NCI-H524 treated with DMSO at 0.1 percent for 48 hours (cell line): ENCODE measurements around the gene CREBBP.
"Not testable (repeated sequence)": the region's sequence is repeated elsewhere in the genome, so short reads cannot be mapped to it uniquely, and the experiment has no call there.

Experiments
- DNase-seq: peaks from one replicate; lab custom pipeline; 2025; lab: John Stamatoyannopoulos, UW

Gene CREBBP

DNA sequence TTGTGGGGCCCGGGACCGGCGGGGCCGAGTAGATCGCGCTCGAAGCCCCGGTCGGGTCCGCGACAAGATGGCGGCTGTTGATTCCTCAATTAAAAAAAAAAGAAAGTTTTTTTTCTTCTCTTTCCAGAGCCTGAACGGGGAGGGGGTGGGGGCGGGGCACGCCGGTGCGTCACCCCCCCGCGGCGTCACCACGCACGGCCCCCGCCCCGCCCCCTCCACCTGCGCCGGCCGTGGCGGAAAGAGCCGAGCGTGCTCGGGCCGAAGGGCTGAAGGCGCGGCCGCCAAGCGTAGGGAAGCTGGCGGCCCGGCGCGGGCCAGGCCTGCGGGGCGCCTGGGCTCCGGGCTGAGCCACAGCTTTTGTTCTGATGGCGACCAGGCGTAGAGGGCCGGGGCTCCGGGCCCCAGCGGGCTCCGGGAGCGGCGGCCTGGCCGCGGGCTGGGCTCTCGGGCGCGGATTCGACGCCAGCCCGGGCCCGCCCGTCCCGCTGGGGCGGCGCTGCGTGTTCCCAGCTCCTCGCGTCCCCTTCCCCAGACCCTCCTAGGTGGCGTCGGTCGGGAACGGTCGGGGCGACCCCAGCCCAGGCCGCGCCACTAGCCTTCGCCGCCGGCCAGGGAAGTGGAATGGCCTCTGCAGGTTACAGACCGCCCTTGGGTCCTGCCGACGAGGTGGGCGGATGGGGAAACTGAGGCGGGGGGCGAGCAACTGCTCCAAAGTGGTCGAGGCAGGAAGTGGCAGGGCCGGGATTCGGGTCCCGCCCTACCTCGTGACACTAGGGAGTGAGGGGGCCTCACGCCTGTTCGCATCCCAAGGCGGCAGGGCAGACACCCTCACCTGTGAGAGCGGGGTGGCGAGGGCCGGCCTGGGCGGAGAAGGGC is at the start of gene CREBBP:
Gene CREBBP, minus strand, starts transcription at position 91 of the 876 bp plus-strand sequence. CDS start 797 bp downstream, outside the sequence.
- DNase-seq, result no peak

DNA sequence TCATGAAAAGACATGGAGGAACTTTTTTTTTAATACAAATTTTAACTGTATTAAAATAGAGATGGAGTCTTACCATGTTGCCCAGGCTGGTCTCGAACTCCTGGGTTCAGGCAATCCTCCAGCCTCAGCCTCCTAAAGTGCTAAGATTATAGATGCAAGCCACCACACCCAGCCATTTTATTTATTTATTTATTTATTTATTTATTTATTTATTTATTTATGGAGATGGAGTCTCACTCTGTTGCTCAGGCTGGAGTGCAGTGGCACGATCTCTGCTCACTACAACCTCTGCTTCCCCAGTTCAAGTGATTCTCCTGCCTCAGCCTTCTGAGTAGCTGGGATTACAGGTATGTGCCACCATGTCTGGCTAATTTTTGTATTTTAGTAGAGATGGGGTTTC is 46.6 kb upstream of the CREBBP start:
- not testable (repeated sequence) for DNase-seq

DNA sequence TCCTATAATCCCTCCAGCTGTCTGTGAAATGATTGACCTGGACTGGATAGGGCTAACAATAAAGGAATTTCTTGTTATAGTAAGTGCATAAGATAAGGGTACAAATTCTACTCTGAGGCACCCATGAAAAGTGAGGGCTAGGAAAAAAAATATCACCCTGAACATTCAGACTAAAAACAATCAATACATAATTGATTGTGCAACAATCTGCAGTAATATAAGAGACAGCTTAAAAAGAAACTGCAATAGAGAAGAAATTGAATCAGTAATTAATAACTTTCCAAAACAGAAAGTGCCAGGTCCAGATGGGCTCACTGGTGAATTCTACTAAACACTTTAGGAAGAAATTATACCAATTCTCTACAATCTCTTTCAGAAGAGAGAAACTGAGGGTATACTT is 44.2 kb upstream of the CREBBP start:
- no peak for DNase-seq

DNA sequence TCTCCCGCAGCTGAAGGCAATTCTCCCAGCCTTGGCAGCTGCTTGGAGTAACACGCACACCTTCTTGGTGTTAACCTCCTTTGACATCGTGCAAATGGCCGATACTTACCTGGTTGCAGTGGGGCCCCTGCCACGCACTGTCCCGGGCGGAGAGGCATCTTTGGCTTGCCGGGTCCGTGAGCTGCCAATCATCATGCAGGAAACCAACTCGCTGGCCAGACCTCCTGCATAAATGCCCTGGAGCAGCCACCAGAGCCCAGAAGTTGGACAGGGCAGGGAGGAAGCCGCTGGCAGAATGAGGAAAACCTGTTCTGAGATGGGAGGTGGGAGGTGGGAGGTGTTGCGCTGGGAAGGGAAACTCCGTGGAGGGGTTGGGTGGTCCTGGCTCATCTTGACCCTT is 41.7 kb upstream of the CREBBP start:
- no peak for DNase-seq

DNA sequence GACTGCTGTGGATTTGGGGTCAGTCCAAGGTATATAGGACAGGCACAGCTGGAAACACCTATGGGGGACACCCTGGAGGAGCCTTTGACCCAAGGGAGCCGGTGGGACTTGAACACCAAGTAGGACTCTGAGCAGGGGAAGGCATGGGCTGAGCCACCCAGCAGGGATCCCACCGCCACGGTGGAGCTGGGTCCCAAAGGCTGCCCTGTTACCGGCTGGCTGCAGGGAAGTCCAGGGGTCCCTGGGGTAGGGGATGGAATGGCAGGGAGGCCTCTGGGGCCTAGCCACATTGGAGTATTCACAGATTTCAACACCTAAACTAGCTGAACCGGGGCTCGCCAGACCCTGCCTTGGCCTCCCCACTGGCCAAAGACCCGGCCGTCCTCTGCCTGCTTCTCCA is 39.7 kb upstream of the CREBBP start:
- DNase-seq, result no peak

DNA sequence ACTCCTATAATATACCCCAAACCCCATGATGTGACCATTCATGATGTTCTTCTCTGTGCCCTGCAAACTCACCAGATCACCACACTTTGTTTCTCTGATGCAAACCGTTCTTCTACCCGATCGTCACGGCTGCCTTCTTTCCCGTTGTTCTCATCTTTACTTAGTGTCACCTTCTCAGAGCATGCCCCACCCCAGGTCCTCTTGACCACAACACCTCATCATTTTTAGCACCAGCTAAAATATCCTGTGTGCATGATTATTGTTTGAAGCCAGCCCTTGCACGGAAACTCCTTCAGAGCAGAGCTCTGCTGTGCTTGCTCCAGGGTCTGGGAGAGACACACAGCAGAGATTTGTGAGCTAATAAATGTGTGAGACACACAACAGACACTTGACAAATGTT is 38.9 kb upstream of the CREBBP start:
- no peak for DNase-seq

DNA sequence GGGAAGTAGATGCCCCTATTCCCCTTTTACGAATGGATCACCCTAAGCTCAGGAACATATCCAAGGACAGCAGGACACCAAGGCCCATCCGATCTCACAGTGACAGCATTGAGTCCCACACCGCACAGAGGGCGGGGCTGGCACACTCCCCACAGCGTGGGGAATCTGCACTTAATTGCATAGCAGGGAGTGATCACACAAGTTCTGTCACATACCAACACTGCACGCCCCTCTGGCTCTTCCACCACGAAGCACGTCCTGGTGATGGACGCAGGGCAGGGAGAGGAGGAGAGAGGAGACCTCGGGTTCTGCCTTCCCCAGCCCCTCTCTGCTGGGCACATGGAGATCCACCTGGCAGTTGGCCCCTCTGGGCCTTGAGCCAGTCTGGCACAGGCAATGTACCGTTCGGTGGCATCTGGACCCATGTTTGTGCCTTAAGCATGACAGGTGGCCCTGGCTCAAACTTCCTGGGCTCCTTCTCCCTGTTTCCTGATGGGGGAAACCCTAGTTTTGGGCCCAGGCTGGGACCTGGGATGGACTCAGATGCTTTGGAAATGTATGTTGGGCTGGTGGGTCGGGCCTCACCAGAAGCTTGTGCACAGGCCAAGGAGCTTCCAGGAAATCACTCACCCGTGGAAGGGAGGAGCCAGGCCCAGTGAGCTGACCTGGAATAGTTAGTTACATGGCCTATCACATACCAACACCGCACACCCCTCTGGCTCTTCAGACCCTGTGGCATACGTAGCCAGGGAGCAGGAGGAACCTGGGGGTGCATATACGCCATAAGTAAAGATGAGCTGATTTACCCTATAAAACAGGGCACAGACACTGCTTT is 35.1 kb upstream of the CREBBP start:
- no peak for DNase-seq

DNA sequence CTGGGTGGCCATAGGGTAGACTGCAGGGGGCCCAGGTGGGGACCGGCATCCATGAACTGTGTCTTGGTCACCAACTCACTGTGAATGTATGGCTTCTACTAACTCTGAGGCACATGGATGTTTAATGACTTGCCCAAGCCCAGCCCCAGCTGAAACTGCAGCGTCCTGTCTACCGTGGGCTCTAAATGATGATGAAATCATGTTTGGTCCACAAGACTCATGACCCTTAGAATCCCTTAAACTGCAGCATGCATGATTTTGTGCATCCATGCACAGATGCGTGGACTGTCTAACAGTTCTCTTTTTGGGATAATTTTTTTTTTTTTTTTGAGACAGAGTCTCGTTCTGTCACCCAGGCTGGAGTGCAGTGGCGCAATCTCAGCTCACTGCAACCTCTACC is 32.4 kb upstream of the CREBBP start:
- DNase-seq, result no peak

DNA sequence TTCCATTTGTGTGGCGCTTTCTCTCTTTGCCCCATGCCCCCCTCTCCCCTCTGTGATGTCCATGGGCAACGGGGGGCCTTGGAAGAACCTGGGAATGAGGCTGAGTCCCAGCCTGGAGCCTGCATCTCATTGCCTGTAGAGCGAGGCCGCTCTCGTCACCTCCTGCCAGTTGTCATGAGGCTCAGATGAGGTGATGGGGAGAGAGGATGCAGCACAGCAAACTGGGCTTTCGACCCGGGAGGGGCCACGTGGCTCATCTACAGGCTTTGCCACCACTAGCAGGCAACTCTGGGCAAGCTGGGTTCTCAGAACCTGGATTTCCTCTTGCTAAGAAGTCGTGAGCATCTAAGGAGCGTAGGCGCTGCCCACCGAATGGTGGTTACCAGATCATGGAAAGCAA is 31.9 kb upstream of the CREBBP start:
- no peak for DNase-seq

DNA sequence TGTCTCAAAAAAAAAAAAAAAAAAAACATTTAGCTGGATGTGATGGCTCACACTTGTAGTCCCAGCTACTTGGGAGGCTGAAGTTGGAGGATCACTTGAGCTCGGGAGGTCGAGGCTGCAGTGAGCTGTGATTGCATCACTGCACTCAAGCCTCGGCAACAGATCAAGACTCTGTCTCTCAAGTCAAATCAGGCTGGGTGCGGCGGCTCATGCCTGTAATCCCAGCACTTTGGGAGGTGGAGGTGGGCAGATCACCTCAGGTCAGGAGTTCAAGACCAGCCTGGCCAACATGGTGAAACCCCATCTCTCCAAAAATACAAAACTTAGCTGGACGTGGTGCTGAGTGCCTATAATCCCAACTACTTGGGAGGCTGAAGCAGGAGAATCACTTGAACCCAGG is 31.2 kb upstream of the CREBBP start:
- DNase-seq, result not testable (repeated sequence)

DNA sequence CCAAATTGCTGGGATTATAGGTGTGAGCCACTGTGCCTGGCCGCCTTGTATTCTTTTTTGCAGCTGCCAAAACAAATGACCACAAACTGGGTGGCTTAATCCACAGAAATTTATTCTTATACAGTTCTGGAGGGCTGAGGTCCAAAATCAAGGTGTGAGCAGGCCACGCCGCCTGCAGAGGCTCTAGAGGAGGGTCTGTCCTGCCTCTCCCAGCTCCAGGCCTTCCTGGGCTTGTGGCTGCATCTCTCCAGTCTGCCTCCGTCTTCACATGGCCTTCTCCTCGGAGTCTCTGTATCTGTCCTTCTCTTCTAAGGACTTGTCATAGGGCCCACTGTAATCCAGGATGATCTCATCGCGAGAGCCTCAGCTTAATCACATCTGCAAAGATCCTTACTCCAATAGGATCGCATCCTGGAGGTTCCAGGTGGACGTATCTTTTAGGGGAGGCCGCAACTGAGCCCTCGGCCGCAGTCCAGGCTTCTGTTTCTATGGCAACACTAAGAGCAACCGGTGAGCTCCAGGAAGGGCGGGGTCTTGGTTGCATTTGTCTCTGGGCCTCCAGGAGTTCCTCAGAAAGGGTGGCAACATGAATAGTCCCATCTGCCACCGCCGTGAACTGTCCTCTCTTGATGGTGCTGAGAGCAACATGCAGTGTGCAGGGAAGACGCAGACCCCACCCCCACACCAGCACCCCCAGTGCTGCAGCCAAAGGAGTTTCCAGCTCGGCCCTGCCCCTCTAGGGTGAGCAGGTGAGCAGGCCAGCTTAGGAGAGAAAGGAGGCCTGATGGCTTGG is 29.5 kb upstream of the CREBBP start:
- no peak for DNase-seq

DNA sequence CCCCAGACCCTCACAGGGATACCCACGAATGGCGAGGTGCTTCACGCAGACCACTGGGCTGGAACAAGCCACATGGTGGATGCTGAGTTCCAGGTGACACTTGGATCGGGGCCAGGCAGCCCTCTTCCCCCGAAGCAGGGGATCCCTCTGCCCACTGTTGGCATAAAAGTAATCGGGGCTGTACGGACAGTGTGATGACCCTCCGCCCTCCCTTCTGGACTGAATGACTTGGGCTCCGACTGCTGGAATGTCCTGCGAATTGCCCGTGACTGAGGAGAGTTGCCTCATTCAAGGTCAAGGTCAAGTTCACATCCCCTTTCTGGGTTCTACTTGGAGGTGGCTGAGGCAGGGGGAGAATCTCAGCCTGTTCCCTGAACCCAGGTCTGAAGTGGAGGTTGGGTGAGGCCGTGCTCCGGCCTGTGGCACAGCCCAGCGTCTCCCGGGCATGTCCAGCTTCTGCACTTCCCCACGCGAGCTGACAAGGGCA is 28.5 kb upstream of the CREBBP start:
- DNase-seq, result no peak

DNA sequence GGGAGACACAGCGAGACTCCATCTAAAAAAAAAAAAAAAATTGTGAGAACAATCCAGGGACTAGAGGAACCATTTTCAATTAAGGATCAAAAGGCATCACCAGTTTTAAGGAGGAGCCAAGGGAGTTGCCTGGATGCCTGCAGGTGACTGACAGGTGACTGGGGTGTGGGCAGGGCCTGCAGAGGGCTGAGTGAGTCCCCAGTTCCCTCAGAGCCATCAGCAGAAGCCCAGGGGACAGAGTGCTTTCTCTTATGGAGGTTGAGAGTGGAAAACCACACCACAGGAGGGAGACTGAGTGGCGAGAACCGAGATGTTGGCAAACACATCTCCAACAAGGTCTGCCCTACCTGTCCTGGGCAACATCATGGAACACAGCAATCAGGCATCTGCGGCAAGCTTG is 27.1 kb upstream of the CREBBP start:
- DNase-seq, result no peak

DNA sequence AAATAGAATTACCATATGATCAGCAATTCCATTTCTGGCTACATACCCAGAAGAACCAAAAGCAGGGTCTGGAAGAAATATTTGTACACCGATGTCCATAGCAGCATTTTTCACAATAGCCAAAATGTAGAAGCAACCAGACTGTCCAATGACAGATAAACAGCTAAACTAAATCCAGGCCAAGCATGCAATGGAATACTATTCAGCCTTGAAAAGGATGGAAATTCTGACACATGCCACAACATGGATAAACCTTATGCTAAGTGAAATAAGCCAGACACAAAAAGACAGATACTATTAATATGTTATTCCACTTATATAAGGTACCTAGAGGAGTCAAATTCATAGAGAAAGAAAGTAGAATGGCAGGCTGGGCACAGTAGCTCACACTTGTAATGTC is 25.9 kb upstream of the CREBBP start:
- DNase-seq, result no peak

DNA sequence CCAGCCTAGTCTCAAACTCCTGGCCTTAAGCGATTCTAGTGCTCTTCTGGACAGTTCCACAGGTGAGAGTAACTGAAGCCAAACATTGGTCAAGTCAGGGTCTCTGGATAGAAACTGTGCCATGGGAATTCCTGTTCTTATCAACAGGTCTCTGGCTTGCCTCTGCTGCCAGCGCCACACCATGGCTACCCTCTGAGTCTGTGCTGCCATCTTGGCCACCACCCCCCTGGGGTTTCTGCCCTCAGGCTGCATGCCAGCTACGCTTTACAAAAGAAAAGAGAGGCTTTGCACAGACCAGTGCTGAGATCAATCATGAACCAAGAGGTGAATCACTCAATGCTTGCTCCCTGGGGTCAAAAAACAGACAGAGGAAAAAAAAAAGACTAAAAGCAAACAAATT is 24.4 kb upstream of the CREBBP start:
- DNase-seq, result no peak

DNA sequence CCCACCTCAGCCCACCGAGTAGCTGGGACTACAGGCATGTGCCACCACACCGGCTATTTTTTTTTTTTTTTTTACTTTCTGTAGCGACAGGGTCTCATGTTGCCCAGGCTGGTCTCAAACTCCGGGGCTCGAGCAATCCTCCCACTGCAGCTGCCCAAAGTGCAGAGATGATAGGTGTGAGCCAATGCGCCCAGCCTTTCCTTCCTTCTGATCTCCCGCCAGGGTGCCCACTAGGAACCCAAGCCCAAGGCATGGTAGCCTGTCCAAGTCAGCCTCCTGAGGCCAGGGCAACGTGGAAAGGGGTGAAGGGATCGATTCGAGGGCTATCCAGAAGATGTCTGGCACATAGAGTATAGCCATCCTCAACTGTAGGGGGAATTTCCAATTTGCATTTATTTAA is 9.6 kb upstream of the CREBBP start:
- no peak for DNase-seq

DNA sequence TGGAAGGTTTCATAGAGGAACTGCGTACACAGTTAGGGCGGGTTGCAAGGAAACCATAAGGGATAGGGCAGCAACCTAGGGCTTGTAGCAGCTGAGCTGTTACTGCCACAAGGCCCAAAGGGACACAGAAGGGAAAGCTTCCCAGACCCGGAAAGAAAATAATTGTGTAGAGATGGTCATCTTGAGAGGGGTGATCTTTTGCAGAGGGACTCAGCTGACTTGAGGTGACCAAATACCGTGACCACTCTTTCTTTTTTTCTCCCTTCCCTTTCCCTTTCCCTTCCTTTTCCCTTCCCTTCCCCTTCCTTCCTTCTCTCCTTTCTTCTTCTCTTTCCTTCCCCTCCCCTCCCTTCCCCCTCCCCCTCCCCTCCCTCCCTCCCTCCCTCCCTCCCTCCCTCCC is 8.5 kb upstream of the CREBBP start:
- no peak for DNase-seq

DNA sequence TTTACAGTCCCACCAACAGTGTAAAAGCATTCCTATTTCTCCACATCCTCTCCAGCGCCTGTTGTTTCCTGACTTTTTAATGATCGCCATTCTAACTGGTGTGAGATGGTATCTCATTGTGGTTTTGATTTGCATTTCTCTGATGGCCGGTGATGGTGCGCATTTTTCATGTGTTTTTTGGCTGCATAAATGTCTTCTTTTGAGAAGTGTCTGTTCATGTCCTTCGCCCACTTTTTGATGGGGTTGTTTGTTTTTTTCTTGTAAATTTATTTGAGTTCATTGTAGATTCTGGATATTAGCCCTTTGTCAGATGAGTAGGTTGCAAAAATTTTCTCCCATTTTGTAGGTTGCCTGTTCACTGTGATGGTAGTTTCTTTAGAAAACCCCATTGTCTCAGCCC is 5.5 kb upstream of the CREBBP start:
- DNase-seq, result not testable (repeated sequence)

DNA sequence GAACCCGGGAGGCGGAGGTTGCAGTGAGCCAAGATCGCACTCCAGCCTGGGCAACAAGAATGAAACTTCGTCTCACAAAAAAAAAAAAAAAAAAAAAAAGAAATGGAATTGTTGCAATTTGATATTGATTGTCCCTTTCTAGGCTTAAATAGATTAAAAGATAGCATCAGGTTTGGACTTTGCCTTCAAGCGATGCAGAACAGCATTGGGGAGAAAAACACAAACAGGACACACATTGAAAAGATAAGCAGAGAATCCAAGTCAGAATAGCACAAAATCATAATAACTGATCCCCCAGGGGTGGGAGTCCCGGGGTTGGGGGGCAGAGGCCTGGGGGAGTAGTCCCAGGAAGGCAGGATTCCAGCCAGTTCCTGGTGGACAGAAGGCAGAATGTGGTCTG is 3.9 kb upstream of the CREBBP start:
- no peak for DNase-seq

DNA sequence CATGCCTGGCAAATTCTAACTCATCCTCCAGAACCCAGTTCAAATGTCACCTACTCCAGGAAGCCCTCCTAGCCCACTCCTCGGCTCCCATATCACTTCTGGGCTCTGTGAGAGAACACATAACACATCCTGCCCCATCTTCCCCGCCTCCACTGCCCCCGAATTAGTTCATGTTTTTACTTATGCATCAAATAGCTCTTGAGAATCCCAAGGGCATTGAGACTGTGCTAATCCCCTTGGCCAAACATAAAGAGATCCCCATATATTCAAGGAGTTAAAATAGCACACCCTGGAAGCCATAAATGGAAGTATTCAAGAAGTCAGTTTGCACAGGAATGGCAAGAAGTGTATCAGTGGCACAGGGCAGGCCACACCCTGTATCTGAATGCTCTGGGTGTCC is 2.0 kb upstream of the CREBBP start:
- DNase-seq, result peak; percentile 4

DNA sequence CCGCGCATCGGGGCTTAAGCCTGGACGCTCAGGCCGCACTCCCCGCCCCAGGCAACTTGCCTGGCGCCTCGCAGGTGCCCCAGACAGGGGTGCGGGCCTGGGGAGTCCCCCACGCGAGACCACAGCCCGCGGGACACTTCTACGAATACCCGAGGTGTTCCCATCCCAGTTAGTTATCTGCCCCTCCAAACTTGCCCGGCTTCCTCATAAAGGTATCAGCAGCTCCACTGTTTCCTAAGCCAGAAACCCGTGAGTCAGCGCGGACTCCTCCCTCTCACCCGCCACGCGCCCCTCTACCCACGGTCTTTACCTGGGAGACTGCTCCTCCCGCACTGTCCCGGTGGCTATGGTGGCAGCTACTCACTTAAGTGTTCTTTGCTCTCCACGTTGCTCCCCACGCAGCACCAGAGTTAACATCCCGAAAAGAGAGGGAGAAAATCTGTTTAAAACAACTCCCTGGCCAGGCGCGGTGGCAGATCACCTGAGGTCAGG is 1.0 kb upstream of the CREBBP start:
- DNase-seq, result no peak
